K562 (cell line): ENCODE data around the gene VAPB.

Experiments used
- ETV6 ChIP-seq, 3 experiments: fragments of 150-350 bp in 1 of 3; sonication (generic) in 1 of 3; formaldehyde crosslinking in 1 of 3; IDR thresholded peaks; 2 replicates each; pipeline versions ENCODE4 v1.6.1 to v1.8.0; 2014 to 2022; ENCODE audit warnings: borderline replicate concordance in 2 of 3, low read depth in 2 of 3, antibody characterized with exemption in 1 of 3, low read length in 1 of 3, mild to moderate bottlenecking in 1 of 3, missing genetic modification reagents in 1 of 3
- IRF2 ChIP-seq: sonication (generic); formaldehyde crosslinking; IDR thresholded peaks from 2 replicates; pipeline ENCODE4 v1.8.1; 2022; ENCODE audit warnings: mild to moderate bottlenecking, missing genetic modification reagents
- KHSRP ChIP-seq: fragments of 450-650 bp; IDR thresholded peaks from 2 replicates; pipeline ENCODE4 v1.6.1; 2017
- MXI1 ChIP-seq: IDR thresholded peaks from 2 replicates; pipeline ENCODE4 v1.6.1; 2011; ENCODE audit warnings: low read depth, mild to moderate bottlenecking, improper control_type of control experiment, low read length
- PHTF2 ChIP-seq: fragments of 250-450 bp; sonication (Bioruptor Pico); IDR thresholded peaks from 2 replicates; pipeline ENCODE4 v1.5.0; 2021; ENCODE audit warnings: mild to moderate bottlenecking
- SMAD4 ChIP-seq: fragments of 250-450 bp; sonication (Bioruptor Pico); conservative IDR thresholded peaks from 2 replicates; pipeline ENCODE4 v1.8.0; 2021; ENCODE audit warnings: inconsistent platforms, mild to moderate bottlenecking, moderate library complexity
- SP1 ChIP-seq: sonication (generic); formaldehyde crosslinking; IDR thresholded peaks from 2 replicates; pipeline ENCODE4 v1.8.1; 2022; ENCODE audit warnings: mild to moderate bottlenecking, missing genetic modification reagents
- ZNF121 ChIP-seq: sonication (generic); formaldehyde crosslinking; conservative IDR thresholded peaks from 2 replicates; pipeline ENCODE4 v1.8.0; 2022; ENCODE audit warnings: missing genetic modification reagents
- ZNF133 ChIP-seq: fragments of 250-450 bp; sonication (Bioruptor Pico); IDR thresholded peaks from 2 replicates; pipeline ENCODE4 v1.4.0; 2020; ENCODE audit warnings: mild to moderate bottlenecking
- TF ChIP-seq, protein P1 (sequence below): sonication (generic); formaldehyde crosslinking; IDR thresholded peaks from 2 replicates; pipeline ENCODE4 v1.8.1; 2023; ENCODE audit warnings: mild to moderate bottlenecking, missing genetic modification reagents
- TF ChIP-seq, protein P2 (sequence below), 3 experiments: IDR thresholded peaks in 2 of 3; conservative IDR thresholded peaks in 1 of 3; 2 replicates each; pipeline ENCODE4 v1.5.1; 2011 to 2012; ENCODE audit warnings: low read length in 3 of 3, mild to moderate bottlenecking in 3 of 3, control low read depth in 2 of 3, improper control_type of control experiment in 1 of 3, inconsistent platforms in 1 of 3, low read depth in 1 of 3, mixed read lengths in 1 of 3, moderate library complexity in 1 of 3; ENCODE audit not compliant: insufficient read depth in 2 of 3
- TF ChIP-seq, protein P3 (sequence below): fragments of 250-450 bp; sonication (Bioruptor Pico); IDR thresholded peaks from 2 replicates; pipeline ENCODE4 v1.5.0; 2020; ENCODE audit warnings: mild to moderate bottlenecking, borderline replicate concordance

GRCh38 chr20:58398254-58398653 is 9.2 kb downstream of the VAPB start:
- TF ChIP-seq, protein P1, sequence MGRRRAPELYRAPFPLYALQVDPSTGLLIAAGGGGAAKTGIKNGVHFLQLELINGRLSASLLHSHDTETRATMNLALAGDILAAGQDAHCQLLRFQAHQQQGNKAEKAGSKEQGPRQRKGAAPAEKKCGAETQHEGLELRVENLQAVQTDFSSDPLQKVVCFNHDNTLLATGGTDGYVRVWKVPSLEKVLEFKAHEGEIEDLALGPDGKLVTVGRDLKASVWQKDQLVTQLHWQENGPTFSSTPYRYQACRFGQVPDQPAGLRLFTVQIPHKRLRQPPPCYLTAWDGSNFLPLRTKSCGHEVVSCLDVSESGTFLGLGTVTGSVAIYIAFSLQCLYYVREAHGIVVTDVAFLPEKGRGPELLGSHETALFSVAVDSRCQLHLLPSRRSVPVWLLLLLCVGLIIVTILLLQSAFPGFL, result no peak
- TF ChIP-seq ETV6 (IDR thresholded peaks at IDR 0.05; ENCODE audit: borderline replicate concordance in 1 of 2, low read depth in 2 of 2, low read length in 1 of 2) (no peak), ETV6 (CRISPR knock-in tag; IDR thresholded peaks at IDR 0.05; ENCODE audit: borderline replicate concordance) (no peak), IRF2 (CRISPR knock-in tag) (no peak), SP1 (CRISPR knock-in tag) (no peak), ZNF121 (no peak), SMAD4 (no peak), PHTF2 (CRISPR knock-in tag) (no peak), KHSRP (no peak), MXI1 (no peak), ZNF133 (CRISPR knock-in tag) (no peak)
- TF ChIP-seq, protein P2, sequence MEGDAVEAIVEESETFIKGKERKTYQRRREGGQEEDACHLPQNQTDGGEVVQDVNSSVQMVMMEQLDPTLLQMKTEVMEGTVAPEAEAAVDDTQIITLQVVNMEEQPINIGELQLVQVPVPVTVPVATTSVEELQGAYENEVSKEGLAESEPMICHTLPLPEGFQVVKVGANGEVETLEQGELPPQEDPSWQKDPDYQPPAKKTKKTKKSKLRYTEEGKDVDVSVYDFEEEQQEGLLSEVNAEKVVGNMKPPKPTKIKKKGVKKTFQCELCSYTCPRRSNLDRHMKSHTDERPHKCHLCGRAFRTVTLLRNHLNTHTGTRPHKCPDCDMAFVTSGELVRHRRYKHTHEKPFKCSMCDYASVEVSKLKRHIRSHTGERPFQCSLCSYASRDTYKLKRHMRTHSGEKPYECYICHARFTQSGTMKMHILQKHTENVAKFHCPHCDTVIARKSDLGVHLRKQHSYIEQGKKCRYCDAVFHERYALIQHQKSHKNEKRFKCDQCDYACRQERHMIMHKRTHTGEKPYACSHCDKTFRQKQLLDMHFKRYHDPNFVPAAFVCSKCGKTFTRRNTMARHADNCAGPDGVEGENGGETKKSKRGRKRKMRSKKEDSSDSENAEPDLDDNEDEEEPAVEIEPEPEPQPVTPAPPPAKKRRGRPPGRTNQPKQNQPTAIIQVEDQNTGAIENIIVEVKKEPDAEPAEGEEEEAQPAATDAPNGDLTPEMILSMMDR (IDR thresholded peaks at IDR 0.05 in 2 of 3, conservative IDR thresholded peaks at IDR 0.05 in 1 of 3; ENCODE audit: insufficient read depth in 2 of 3, low read depth in 1 of 3, low read length in 3 of 3), result no peak
- TF ChIP-seq, protein P3, sequence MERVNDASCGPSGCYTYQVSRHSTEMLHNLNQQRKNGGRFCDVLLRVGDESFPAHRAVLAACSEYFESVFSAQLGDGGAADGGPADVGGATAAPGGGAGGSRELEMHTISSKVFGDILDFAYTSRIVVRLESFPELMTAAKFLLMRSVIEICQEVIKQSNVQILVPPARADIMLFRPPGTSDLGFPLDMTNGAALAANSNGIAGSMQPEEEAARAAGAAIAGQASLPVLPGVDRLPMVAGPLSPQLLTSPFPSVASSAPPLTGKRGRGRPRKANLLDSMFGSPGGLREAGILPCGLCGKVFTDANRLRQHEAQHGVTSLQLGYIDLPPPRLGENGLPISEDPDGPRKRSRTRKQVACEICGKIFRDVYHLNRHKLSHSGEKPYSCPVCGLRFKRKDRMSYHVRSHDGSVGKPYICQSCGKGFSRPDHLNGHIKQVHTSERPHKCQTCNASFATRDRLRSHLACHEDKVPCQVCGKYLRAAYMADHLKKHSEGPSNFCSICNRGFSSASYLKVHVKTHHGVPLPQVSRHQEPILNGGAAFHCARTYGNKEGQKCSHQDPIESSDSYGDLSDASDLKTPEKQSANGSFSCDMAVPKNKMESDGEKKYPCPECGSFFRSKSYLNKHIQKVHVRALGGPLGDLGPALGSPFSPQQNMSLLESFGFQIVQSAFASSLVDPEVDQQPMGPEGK (CRISPR knock-in tag), result no peak
